Esophagus squamous epithelium (tissue), 5 donors: Measurements from ENCODE around the gene PLCB2. TPM values are rescaled to one million over a fixed set of nuclear protein-coding genes. Genes with fewer than 3 reads are reported as not detected.
A peak's percentile ranks its signal among the peaks of the same experiment; 100 is the strongest.

Experiments
- DNase-seq: peaks from one replicate; lab custom pipeline; 2025; lab: John Stamatoyannopoulos, UW
- H3K27ac ChIP-seq, 4 donors: fragments of 200-600 bp; sonication (generic); one replicate each; pipeline ENCODE4 v1.5.1; 2016 to 2019; ENCODE audit warnings: mild to moderate bottlenecking in 1 of 4
- H3K27me3 ChIP-seq, 4 donors: fragments of 200-600 bp; sonication (generic); 1 replicate in 3 of 4; 2 replicates in 1 of 4; pipeline versions ENCODE4 v1.5.1 to v1.6.0; 2017 to 2021; ENCODE audit warnings: antibody characterized with exemption in 1 of 4
- H3K36me3 ChIP-seq, 3 donors: fragments of 200-600 bp; sonication (generic); one replicate each; pipeline ENCODE4 v1.5.1; 2016 to 2019
- H3K4me1 ChIP-seq, 3 donors: fragments of 200-600 bp; sonication (generic); one replicate each; pipeline ENCODE4 v1.5.1; 2017 to 2019
- H3K4me3 ChIP-seq, 4 donors: fragments of 200-600 bp; sonication (generic); 1 replicate in 3 of 4; 2 replicates in 1 of 4; pipeline ENCODE4 v1.5.1; 2016 to 2019; ENCODE audit warnings: mild to moderate bottlenecking in 2 of 4, moderate library complexity in 1 of 4
- H3K9me3 ChIP-seq, 3 donors: fragments of 200-600 bp; sonication (generic); one replicate each; pipeline ENCODE4 v1.5.1; 2016 to 2019
- POLR2A ChIP-seq, 4 donors: fragments of 450-650 bp; IDR thresholded peaks; one replicate each; pipeline ENCODE4 v1.6.1; 2017; ENCODE audit warnings: antibody characterized with exemption in 4 of 4, mild to moderate bottlenecking in 4 of 4, moderate library complexity in 3 of 4
- WGBS, 2 donors: methylation state at CpG; one replicate each; pipeline ENCODE4 v1.1.5; 2018; 5-methylcytosine and 5-hydroxymethylcytosine counted together
- intact Hi-C: fragments of 100-400 bp; cut with DNase I; formaldehyde crosslinking; loops from one replicate; pipeline ENCODE4 v1.15.0; 2022
- total RNA-seq, 4 donors: library from RNA; depleted of rRNA; stranded (reverse); fragments of >200 nt; gene quantifications; one replicate each; pipeline ENCODE4 v1.1.0, GENCODE V29; 2016
- TF ChIP-seq, protein P1 (sequence below), 6 experiments: fragments of 450-650 bp in 4 of 6; fragments of 200-600 bp in 2 of 6; sonication (generic) in 2 of 6; IDR thresholded peaks; one replicate each; pipeline ENCODE4 v1.5.1; 2016 to 2019; ENCODE audit warnings: antibody characterized with exemption in 6 of 6, mild to moderate bottlenecking in 4 of 6, moderate library complexity in 4 of 6
- donor health status: DM: yes; HTN: yes; CAD: no.

The PLCB2 gene
- total RNA-seq, 4 donors from 2014 or later = 6.1 to 15.9 (median 10.4) TPM

- Histone ChIP-seq H3K27ac (peak overlapping the region; percentile 68 to 91 (median 79)), H3K4me1 (peaks cover 19 to 50% (median 24%) of the 10 kb centered on the region in 3 donors), H3K27me3 (peaks cover 0 to 17% (median 0%) of the 10 kb centered on the region in 4 donors), H3K9me3 (no peaks in the 10 kb centered on the region), H3K36me3 (peaks cover 0 to 8% (median 0%) of the 10 kb centered on the region in 3 donors), H3K4me3 (peak overlapping the region; percentile 63 to 86 (median 77))
- DNase-seq = no peak
- 46 to 71% methylated on average over 8 to 15 of the region's 26 CpGs for WGBS, 2 donors
- intact Hi-C loops = no loop called here
- TF ChIP-seq, protein P1, sequence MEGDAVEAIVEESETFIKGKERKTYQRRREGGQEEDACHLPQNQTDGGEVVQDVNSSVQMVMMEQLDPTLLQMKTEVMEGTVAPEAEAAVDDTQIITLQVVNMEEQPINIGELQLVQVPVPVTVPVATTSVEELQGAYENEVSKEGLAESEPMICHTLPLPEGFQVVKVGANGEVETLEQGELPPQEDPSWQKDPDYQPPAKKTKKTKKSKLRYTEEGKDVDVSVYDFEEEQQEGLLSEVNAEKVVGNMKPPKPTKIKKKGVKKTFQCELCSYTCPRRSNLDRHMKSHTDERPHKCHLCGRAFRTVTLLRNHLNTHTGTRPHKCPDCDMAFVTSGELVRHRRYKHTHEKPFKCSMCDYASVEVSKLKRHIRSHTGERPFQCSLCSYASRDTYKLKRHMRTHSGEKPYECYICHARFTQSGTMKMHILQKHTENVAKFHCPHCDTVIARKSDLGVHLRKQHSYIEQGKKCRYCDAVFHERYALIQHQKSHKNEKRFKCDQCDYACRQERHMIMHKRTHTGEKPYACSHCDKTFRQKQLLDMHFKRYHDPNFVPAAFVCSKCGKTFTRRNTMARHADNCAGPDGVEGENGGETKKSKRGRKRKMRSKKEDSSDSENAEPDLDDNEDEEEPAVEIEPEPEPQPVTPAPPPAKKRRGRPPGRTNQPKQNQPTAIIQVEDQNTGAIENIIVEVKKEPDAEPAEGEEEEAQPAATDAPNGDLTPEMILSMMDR (IDR thresholded peaks at IDR 0.05) = no peak
- TF ChIP-seq POLR2A (IDR thresholded peaks at IDR 0.05) = no peak
These were observed 14.9 kb upstream of the PLCB2 start for GRCh38 chr15:40322531-40323238.

DNA sequence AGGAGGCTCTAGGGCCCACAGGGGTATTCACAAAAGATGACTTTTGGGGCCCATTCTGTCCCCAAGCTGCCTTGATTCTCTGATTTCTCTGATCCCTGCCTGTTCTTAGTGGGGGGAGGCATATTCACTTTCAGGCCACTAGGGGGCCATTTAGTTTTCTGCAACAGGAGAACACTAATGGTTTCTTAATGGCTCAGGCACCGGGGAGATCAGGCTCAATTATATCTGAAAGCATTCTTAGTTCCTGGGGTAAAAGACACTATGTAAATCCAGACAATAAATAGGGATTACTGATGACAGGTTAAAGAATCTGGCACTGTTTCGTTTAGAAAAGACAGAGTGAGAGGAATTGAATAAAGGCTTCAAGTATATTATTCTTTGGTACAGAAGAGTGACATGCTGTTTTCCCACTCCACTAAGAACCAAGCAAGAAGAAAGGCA is 13.2 kb upstream of the PLCB2 start:
- intact Hi-C loops = no loop called here
- TF ChIP-seq, protein P1 (IDR thresholded peaks at IDR 0.05) = peak; percentile 87 to 91 (median 87)
- TF ChIP-seq POLR2A (IDR thresholded peaks at IDR 0.05) = no peak
- Histone ChIP-seq H3K27ac (peak overlapping the region in 1 of 4 donors; percentile 12), H3K4me1 (peaks cover 19 to 32% (median 23%) of the 10 kb centered on the region in 3 donors), H3K4me3 (no peak overlapping the region), H3K9me3 (no peaks in the 10 kb centered on the region), H3K27me3 (peaks cover 0 to 34% (median 0%) of the 10 kb centered on the region in 4 donors), H3K36me3 (no peaks in the 10 kb centered on the region)
- DNase-seq = no peak
- WGBS, 2 donors = 0 to 5% methylated on average over 2 of the region's 2 CpGs

- no peak overlapping the region for H3K27ac ChIP-seq
- H3K27me3 ChIP-seq = peaks cover 0 to 40% (median 0%) of the 10 kb centered on the region in 4 donors
- intact Hi-C loops = no loop called here
- TF ChIP-seq, protein P1 (IDR thresholded peaks at IDR 0.05) = no peak
- no peak for TF ChIP-seq POLR2A (IDR thresholded peaks at IDR 0.05)
- no peaks in the 10 kb centered on the region for H3K36me3 ChIP-seq
- no peak overlapping the region for H3K4me3 ChIP-seq
- H3K4me1 ChIP-seq = peaks cover 18 to 27% (median 19%) of the 10 kb centered on the region in 3 donors
- no peak for DNase-seq
- 100% methylated on average over 1 of the region's 1 CpG; no CpG with 5 or more reads in 1 of the 2 donors for WGBS, 2 donors
- H3K9me3 ChIP-seq = no peaks in the 10 kb centered on the region
These were observed 12.7 kb upstream of the PLCB2 start for GRCh38 chr15:40320409-40320808.

GRCh38 chr15:40317580-40317979 is 9.8 kb upstream of the PLCB2 start:
- DNase-seq = no peak
- H3K27ac ChIP-seq = no peak overlapping the region
- peaks cover 0 to 45% (median 0%) of the 10 kb centered on the region in 4 donors for H3K27me3 ChIP-seq
- no peak for TF ChIP-seq POLR2A (IDR thresholded peaks at IDR 0.05)
- TF ChIP-seq, protein P1 (IDR thresholded peaks at IDR 0.05) = no peak
- 70 to 84% methylated on average over 4 of the region's 4 CpGs for WGBS, 2 donors
- H3K9me3 ChIP-seq = no peaks in the 10 kb centered on the region
- H3K4me3 ChIP-seq = no peak overlapping the region
- no peaks in the 10 kb centered on the region for H3K36me3 ChIP-seq
- peaks cover 8 to 17% (median 9%) of the 10 kb centered on the region in 3 donors for H3K4me1 ChIP-seq
- intact Hi-C loops = no loop called here

GRCh38 chr15:40316931-40317330 is 9.2 kb upstream of the PLCB2 start:
- no peak for DNase-seq
- no peaks in the 10 kb centered on the region for H3K9me3 ChIP-seq
- intact Hi-C loops = no loop called here
- H3K27me3 ChIP-seq = peaks cover 0 to 52% (median 0%) of the 10 kb centered on the region in 4 donors
- H3K4me1 ChIP-seq = peaks cover 6 to 13% (median 7%) of the 10 kb centered on the region in 3 donors
- no peak for TF ChIP-seq POLR2A (IDR thresholded peaks at IDR 0.05)
- TF ChIP-seq, protein P1 (IDR thresholded peaks at IDR 0.05) = no peak
- no peaks in the 10 kb centered on the region for H3K36me3 ChIP-seq
- no peak overlapping the region for H3K4me3 ChIP-seq
- no peak overlapping the region for H3K27ac ChIP-seq
- 71 to 77% methylated on average over 3 of the region's 3 CpGs for WGBS, 2 donors
